A549 (cell line): ENCODE results near the gene PPP2R2C.

Experiments
- CTCF ChIP-seq: fragments of >200 bp; sonication (Bioruptor Twin); formaldehyde crosslinking; IDR thresholded peaks from 3 replicates; pipeline ENCODE4 v1.5.1; 2016
- EP300 ChIP-seq, 2 experiments: fragments of >200 bp; sonication (Bioruptor Twin); formaldehyde crosslinking; IDR thresholded peaks; 2 replicates in 1 of 2; 3 replicates in 1 of 2; pipeline ENCODE4 v1.6.1; 2016 to 2017
- POLR2A ChIP-seq: IDR thresholded peaks from 2 replicates; pipeline ENCODE4 v1.6.1; 2012; ENCODE audit warnings: mild to moderate bottlenecking, low read length

GRCh38 chr4:6301732-6302442, 170.5 kb downstream of the PPP2R2C start:
- TF ChIP-seq POLR2A, result no peak
- TF ChIP-seq EP300 (IDR thresholded peaks at IDR 0.05), result no peak
- TF ChIP-seq CTCF, result no peak
